ENCODE results near the gene RNF8. TPM values are rescaled to one million over a fixed set of nuclear protein-coding genes. Genes with fewer than 3 reads are reported as not detected.

Gene RNF8
- total and polyA plus RNA-seq, 10 of the 15 experiments (the other 5 are each of a cell fraction or from before 2014, with no cell fraction given): 7.8 to 30.2 (median 23.3) TPM

GRCh38 chr6:37308069-37308815, 45.5 kb upstream of the RNF8 start:
- no peak for ATAC-seq
- no peak for FAIRE-seq
- no peaks in the 10 kb centered on the region for H4K20me1 ChIP-seq (ENCODE audit: control insufficient read depth, insufficient read depth)
- no peak overlapping the region for H2AFZ ChIP-seq (ENCODE audit: control insufficient read depth, low read depth, low read length)
- WGBS (ENCODE audit: insufficient coverage, insufficient replicate concordance, low lambda C conversion rate, missing lambda C conversion rate): 84% methylated on average over 5 of the region's 5 CpGs
- H3K4me1 ChIP-seq (ENCODE audit: control insufficient read depth, insufficient read depth, low read length): peaks cover 5% of the 10 kb centered on the region
- BruUV-seq (replicated peaks): no TSS peak
- H3K27me3 ChIP-seq (replicated peaks in 1 of 2; ENCODE audit: control insufficient read depth in 2 of 2, insufficient read depth in 2 of 2, low read length in 1 of 2): no peaks in the 10 kb centered on the region
- in situ Hi-C loops (cut with MboI): no loop called here
- H3K9me3 ChIP-seq (replicated peaks; ENCODE audit: control insufficient read depth, insufficient read depth, low read length): no peaks in the 10 kb centered on the region
- H3K4me3 ChIP-seq: no peak overlapping the region
- ChIA-PET POLR2A (interaction anchor here (1.3 kb wide), 1 partner anchor 12 kb away, joined by 3 read pairs; no protein-coding TSS in a partner anchor), CTCF (interaction anchor here (1.1 to 8.6 kb wide), 6 partner anchors 12 to 98 kb away, joined by 3 to 61 read pairs (median 4); no protein-coding TSS in a partner anchor), SMC1A (ENCODE audit: uncharacterized antibody, unreplicated experiment) (interaction anchor here (0.8 to 1.4 kb wide), 4 partner anchors 18 to 136 kb away, joined by 3 to 5 read pairs (median 4); no protein-coding TSS in a partner anchor), RAD21 (ENCODE audit: unreplicated experiment) (interaction anchor here (0.7 to 1.0 kb wide), 3 partner anchors 22 to 290 kb away, joined by 3 read pairs; no protein-coding TSS in a partner anchor)
- H3K79me2 ChIP-seq (ENCODE audit: control insufficient read depth, insufficient read depth, low read length): no peaks in the 10 kb centered on the region
- no peak for DNase-seq (ENCODE audit: low read depth, low spot score)
- intact Hi-C loops (cut with micrococcal nuclease; ENCODE audit: unreplicated experiment): no loop called here
- peaks cover 0 to 8% of the 10 kb centered on the region in 2 experiments; a peak in 2 of 4 replicates for H3K36me3 ChIP-seq (ENCODE audit: control insufficient read depth in 2 of 2, insufficient read depth in 2 of 2, low read length in 1 of 2)
- H3K4me2 ChIP-seq (ENCODE audit: control insufficient read depth, insufficient read depth): no peak overlapping the region
- no peak overlapping the region for H3K9ac ChIP-seq (ENCODE audit: control insufficient read depth, insufficient read depth, low read length)
- H3K27ac ChIP-seq (ENCODE audit: control insufficient read depth, insufficient read depth): no peak overlapping the region
- TF ChIP-seq ZBED1 (IDR thresholded peaks at IDR 0.05; ENCODE audit: borderline replicate concordance) (no peak), RB1 (IDR thresholded peaks at IDR 0.05; ENCODE audit: borderline replicate concordance) (no peak), RELB (IDR thresholded peaks at IDR 0.05; ENCODE audit: low read depth) (no peak), CBFB (IDR thresholded peaks at IDR 0.05; ENCODE audit: low read depth) (no peak), CEBPB (IDR thresholded peaks at IDR 0.05; ENCODE audit: borderline replicate concordance in 1 of 2, low read depth in 2 of 2, low read length in 2 of 2) (no peak), ZNF24 (IDR thresholded peaks at IDR 0.05) (no peak), TARDBP (IDR thresholded peaks at IDR 0.05; ENCODE audit: borderline replicate concordance) (no peak), ELK1 (IDR thresholded peaks at IDR 0.05; ENCODE audit: low read depth, low read length) (no peak), RUNX3 (IDR thresholded peaks at IDR 0.05; ENCODE audit: low read length) (no peak), TCF3 (IDR thresholded peaks at IDR 0.05; ENCODE audit: borderline replicate concordance, insufficient read depth, low read depth, low read length) (no peak), STAT1 (conservative IDR thresholded peaks at IDR 0.05) (no peak)
- TF ChIP-seq, protein P1, sequence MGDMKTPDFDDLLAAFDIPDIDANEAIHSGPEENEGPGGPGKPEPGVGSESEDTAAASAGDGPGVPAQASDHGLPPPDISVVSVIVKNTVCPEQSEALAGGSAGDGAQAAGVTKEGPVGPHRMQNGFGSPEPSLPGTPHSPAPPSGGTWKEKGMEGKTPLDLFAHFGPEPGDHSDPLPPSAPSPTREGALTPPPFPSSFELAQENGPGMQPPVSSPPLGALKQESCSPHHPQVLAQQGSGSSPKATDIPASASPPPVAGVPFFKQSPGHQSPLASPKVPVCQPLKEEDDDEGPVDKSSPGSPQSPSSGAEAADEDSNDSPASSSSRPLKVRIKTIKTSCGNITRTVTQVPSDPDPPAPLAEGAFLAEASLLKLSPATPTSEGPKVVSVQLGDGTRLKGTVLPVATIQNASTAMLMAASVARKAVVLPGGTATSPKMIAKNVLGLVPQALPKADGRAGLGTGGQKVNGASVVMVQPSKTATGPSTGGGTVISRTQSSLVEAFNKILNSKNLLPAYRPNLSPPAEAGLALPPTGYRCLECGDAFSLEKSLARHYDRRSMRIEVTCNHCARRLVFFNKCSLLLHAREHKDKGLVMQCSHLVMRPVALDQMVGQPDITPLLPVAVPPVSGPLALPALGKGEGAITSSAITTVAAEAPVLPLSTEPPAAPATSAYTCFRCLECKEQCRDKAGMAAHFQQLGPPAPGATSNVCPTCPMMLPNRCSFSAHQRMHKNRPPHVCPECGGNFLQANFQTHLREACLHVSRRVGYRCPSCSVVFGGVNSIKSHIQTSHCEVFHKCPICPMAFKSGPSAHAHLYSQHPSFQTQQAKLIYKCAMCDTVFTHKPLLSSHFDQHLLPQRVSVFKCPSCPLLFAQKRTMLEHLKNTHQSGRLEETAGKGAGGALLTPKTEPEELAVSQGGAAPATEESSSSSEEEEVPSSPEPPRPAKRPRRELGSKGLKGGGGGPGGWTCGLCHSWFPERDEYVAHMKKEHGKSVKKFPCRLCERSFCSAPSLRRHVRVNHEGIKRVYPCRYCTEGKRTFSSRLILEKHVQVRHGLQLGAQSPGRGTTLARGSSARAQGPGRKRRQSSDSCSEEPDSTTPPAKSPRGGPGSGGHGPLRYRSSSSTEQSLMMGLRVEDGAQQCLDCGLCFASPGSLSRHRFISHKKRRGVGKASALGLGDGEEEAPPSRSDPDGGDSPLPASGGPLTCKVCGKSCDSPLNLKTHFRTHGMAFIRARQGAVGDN (IDR thresholded peaks at IDR 0.05): no peak
- TF ChIP-seq, protein P2, sequence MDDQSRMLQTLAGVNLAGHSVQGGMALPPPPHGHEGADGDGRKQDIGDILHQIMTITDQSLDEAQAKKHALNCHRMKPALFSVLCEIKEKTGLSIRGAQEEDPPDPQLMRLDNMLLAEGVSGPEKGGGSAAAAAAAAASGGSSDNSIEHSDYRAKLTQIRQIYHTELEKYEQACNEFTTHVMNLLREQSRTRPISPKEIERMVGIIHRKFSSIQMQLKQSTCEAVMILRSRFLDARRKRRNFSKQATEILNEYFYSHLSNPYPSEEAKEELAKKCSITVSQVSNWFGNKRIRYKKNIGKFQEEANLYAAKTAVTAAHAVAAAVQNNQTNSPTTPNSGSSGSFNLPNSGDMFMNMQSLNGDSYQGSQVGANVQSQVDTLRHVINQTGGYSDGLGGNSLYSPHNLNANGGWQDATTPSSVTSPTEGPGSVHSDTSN (IDR thresholded peaks at IDR 0.05; ENCODE audit: insufficient replicate concordance, low read depth, low read length): no peak

Measured in GM12878 (cell line).